HEK293T (cell line): ENCODE data around the gene TAC3.

ENCODE experiments used
- BHLHE40 ChIP-seq: fragments of 450-650 bp; IDR thresholded peaks from 2 replicates; pipeline ENCODE4 v1.6.1; 2016; ENCODE audit warnings: mild to moderate bottlenecking, moderate library complexity, borderline replicate concordance
- ELF4 ChIP-seq: fragments of 450-650 bp; IDR thresholded peaks from 2 replicates; pipeline ENCODE4 v1.6.1; 2017; ENCODE audit warnings: antibody characterized with exemption
- HDGF ChIP-seq: fragments of 450-650 bp; IDR thresholded peaks from 2 replicates; pipeline ENCODE4 v1.6.1; 2017; ENCODE audit warnings: antibody characterized with exemption, borderline replicate concordance
- SP1 ChIP-seq: fragments of 450-650 bp; IDR thresholded peaks from 2 replicates; pipeline ENCODE4 v1.6.1; 2017
- TARDBP ChIP-seq: fragments of 450-650 bp; IDR thresholded peaks from 2 replicates; pipeline ENCODE4 v1.6.1; 2016
- ZNF384 ChIP-seq: fragments of 450-650 bp; IDR thresholded peaks from 2 replicates; pipeline ENCODE4 v1.6.1; 2016
- TF ChIP-seq, protein P1 (sequence below): fragments of 450-650 bp; IDR thresholded peaks from 2 replicates; pipeline ENCODE4 v1.6.1; 2016

DNA sequence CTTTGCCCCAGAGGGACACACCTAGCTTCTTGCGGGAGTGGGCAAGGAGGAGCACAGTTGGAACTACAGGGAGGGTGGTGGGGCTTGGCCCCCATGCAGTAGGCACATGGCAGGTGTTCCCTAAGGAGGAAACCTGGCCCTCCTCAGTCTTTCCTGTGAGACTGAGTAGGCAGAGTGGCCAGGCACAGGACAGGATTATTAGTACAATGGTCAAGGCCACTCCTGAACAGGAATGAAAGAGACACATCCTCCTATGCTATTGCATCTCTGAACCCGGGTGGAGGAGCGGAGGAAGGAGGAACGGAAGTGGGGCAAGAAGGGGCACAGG lies 32.8 kb upstream of the TAC3 start:
- TF ChIP-seq SP1 = no peak
- no peak for TF ChIP-seq ZNF384
- TF ChIP-seq, protein P1, sequence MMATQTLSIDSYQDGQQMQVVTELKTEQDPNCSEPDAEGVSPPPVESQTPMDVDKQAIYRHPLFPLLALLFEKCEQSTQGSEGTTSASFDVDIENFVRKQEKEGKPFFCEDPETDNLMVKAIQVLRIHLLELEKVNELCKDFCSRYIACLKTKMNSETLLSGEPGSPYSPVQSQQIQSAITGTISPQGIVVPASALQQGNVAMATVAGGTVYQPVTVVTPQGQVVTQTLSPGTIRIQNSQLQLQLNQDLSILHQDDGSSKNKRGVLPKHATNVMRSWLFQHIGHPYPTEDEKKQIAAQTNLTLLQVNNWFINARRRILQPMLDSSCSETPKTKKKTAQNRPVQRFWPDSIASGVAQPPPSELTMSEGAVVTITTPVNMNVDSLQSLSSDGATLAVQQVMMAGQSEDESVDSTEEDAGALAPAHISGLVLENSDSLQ = no peak
- TF ChIP-seq TARDBP = no peak
- TF ChIP-seq ELF4 = no peak
- TF ChIP-seq HDGF = no peak
- TF ChIP-seq BHLHE40 = no peak
